Smooth muscle cell (in vitro differentiated cells): ENCODE data around the gene SHISA8. TPM values are rescaled to one million over a fixed set of nuclear protein-coding genes. Genes with fewer than 3 reads are reported as not detected.

Experiments
- DNase-seq: peaks from one replicate; lab custom pipeline; 2025; ENCODE audit not compliant: unreplicated experiment; lab: John Stamatoyannopoulos, UW
- H2AFZ ChIP-seq: fragments of 200-600 bp; sonication (generic); 2 replicates; pipeline ENCODE4 v1.6.0; 2016; ENCODE audit warnings: antibody characterized with exemption, low read depth, mild to moderate bottlenecking
- H3F3A ChIP-seq: fragments of 200-600 bp; sonication (generic); 2 replicates; pipeline ENCODE4 v1.6.0; 2017; ENCODE audit warnings: antibody characterized with exemption, low read depth
- H3K27ac ChIP-seq: fragments of 200-600 bp; sonication (generic); 2 replicates; pipeline ENCODE4 v1.5.1; 2016; ENCODE audit warnings: low read depth, mild to moderate bottlenecking
- H3K27me3 ChIP-seq: fragments of 200-600 bp; sonication (generic); 2 replicates; pipeline ENCODE4 v1.6.1; 2016; ENCODE audit warnings: low read depth, mild to moderate bottlenecking
- H3K36me3 ChIP-seq: fragments of 200-600 bp; sonication (generic); 2 replicates; pipeline ENCODE4 v1.5.1; 2016; ENCODE audit warnings: low read depth
- H3K4me1 ChIP-seq: fragments of 200-600 bp; sonication (generic); 2 replicates; pipeline ENCODE4 v1.5.1; 2016; ENCODE audit warnings: low read depth
- H3K4me2 ChIP-seq: fragments of 200-600 bp; sonication (generic); 2 replicates; pipeline ENCODE4 v1.6.0; 2016; ENCODE audit warnings: mild to moderate bottlenecking
- H3K4me3 ChIP-seq: fragments of 200-600 bp; sonication (generic); 2 replicates; pipeline ENCODE4 v1.5.1; 2016; ENCODE audit warnings: mild to moderate bottlenecking
- H3K79me2 ChIP-seq: fragments of 200-600 bp; sonication (generic); 2 replicates; pipeline ENCODE4 v1.6.0; 2016; ENCODE audit warnings: low read depth, mild to moderate bottlenecking
- H3K9ac ChIP-seq: fragments of 200-600 bp; sonication (generic); 2 replicates; pipeline ENCODE4 v1.6.0; 2016; ENCODE audit warnings: low read depth
- H3K9me3 ChIP-seq: fragments of 200-600 bp; sonication (generic); replicated peaks from 2 replicates; pipeline ENCODE4 v1.5.1; 2016; ENCODE audit warnings: low read depth
- H4K20me1 ChIP-seq: fragments of 200-600 bp; sonication (generic); 2 replicates; pipeline ENCODE4 v1.6.0; 2016; ENCODE audit warnings: low read depth
- CTCF ChIP-seq: fragments of 200-600 bp; sonication (generic); IDR thresholded peaks from 2 replicates; pipeline ENCODE4 v1.5.1; 2017; ENCODE audit warnings: borderline replicate concordance, mild to moderate bottlenecking, antibody characterized with exemption; ENCODE audit not compliant: insufficient read depth, poor library complexity, severe bottlenecking
- WGBS: methylation state at CpG from one replicate; pipeline ENCODE4 v1.1.7; 2016; ENCODE audit warnings: low lambda C conversion rate; 5-methylcytosine and 5-hydroxymethylcytosine counted together
- polyA plus RNA-seq: library from polyadenylated mRNA; unstranded; fragments of >200 nt; fragmentation: Nextera tagmentation; extraction: Ambion mirVana; gene quantifications from 2 replicates; pipeline ENCODE4 v1.2.1, GENCODE V29; 2016
- total RNA-seq: library from RNA; depleted of rRNA; stranded (reverse); fragments of >200 nt; gene quantifications from 2 replicates; pipeline ENCODE4 v1.2.3, GENCODE V29; 2014

The SHISA8 gene
- total and polyA plus RNA-seq, 2 experiments from 2014 or later, result 0.11 TPM; not detected in 1

- no peaks in the 10 kb centered on the region for H4K20me1 ChIP-seq
- no peak for TF ChIP-seq CTCF
- H2AFZ ChIP-seq, result no peak overlapping the region
- no peak for DNase-seq
- H3K4me3 ChIP-seq, result no peak overlapping the region
- no peaks in the 10 kb centered on the region for H3K9me3 ChIP-seq
- no peaks in the 10 kb centered on the region for H3K27me3 ChIP-seq
- no peaks in the 10 kb centered on the region for H3K36me3 ChIP-seq
- peaks cover 7% of the 10 kb centered on the region for H3F3A ChIP-seq
- H3K79me2 ChIP-seq, result no peaks in the 10 kb centered on the region
- H3K27ac ChIP-seq, result peak overlapping the region; percentile 74
- no peak overlapping the region for H3K9ac ChIP-seq
- WGBS, result 89% methylated on average over 13 of the region's 13 CpGs
- H3K4me1 ChIP-seq, result no peaks in the 10 kb centered on the region
- H3K4me2 ChIP-seq, result no peak overlapping the region
These were observed 25.3 kb upstream of the SHISA8 start for GRCh38 chr22:41939981-41940831.

DNA sequence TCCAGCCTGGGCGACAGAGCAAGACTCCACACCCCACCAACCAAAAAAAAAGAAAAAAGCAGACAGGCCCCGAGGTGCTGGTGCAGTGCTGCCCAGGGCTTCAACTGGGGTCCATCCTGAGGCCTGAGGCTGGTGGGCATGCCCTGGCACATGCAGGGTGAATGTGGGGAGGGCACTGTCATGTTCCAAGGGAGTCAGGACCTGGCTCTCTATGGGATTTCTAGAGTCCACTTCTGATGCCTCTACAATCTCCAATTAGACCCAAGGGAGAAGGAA, 22.0 kb upstream of the SHISA8 start:
- TF ChIP-seq CTCF, result no peak
- Histone ChIP-seq H3K4me1 (no peaks in the 10 kb centered on the region), H3K79me2 (no peaks in the 10 kb centered on the region), H3K4me2 (no peak overlapping the region), H3K9ac (no peak overlapping the region), H3K36me3 (no peaks in the 10 kb centered on the region), H3K4me3 (no peak overlapping the region), H3K9me3 (no peaks in the 10 kb centered on the region), H4K20me1 (no peaks in the 10 kb centered on the region), H3F3A (peaks cover 7% of the 10 kb centered on the region), H2AFZ (no peak overlapping the region), H3K27me3 (no peaks in the 10 kb centered on the region), H3K27ac (no peak overlapping the region)
- 96% methylated on average over 2 of the region's 2 CpGs for whole genome bisulfite sequencing
- no peak for DNase-seq

DNA sequence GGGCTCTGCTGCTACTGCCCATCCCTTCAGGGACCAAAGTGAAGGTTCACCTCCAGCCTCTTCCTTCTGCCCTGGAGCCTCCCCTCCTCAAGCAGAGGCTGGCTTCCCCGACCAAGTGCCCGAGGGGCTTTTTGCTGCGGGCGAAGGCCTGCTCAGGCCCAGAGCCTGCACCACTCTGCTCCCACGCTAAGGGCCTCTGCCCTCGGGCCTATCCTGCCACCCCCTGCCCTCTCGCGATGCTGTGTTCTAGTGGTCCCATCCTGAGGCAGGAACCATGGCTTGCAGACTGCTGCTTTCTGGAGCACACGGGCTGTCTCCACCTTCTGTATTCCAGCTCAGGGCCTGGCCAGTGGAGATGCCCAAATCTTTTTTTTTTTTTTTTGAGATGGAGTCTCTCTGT, 20.6 kb upstream of the SHISA8 start:
- no peaks in the 10 kb centered on the region for H3K4me1 ChIP-seq

More for the DNA sequence above, 20.6 kb upstream of the SHISA8 start:
- no peaks in the 10 kb centered on the region for H3K79me2 ChIP-seq
- H3K27ac ChIP-seq, result no peak overlapping the region
- H3K9me3 ChIP-seq, result no peaks in the 10 kb centered on the region
- no peak overlapping the region for H2AFZ ChIP-seq
- no peak overlapping the region for H3K4me3 ChIP-seq
- no peak overlapping the region for H3K4me2 ChIP-seq
- DNase-seq, result no peak
- H3K27me3 ChIP-seq, result no peaks in the 10 kb centered on the region
- WGBS, result 95% methylated on average over 9 of the region's 9 CpGs
- H4K20me1 ChIP-seq, result no peaks in the 10 kb centered on the region
- H3K36me3 ChIP-seq, result no peaks in the 10 kb centered on the region
- H3K9ac ChIP-seq, result no peak overlapping the region
- H3F3A ChIP-seq, result peaks cover 7% of the 10 kb centered on the region
- TF ChIP-seq CTCF, result no peak
